Esophagus squamous epithelium (tissue), 5 donors: ENCODE data around the gene ALDH3B1. TPM values are rescaled to one million over a fixed set of nuclear protein-coding genes. Genes with fewer than 3 reads are reported as not detected.

Source experiments
- DNase-seq: peaks from one replicate; lab custom pipeline; 2025; lab: John Stamatoyannopoulos, UW
- H3K27ac ChIP-seq, 4 donors: fragments of 200-600 bp; sonication (generic); one replicate each; pipeline ENCODE4 v1.5.1; 2016 to 2019; ENCODE audit warnings: mild to moderate bottlenecking in 1 of 4
- H3K27me3 ChIP-seq, 4 donors: fragments of 200-600 bp; sonication (generic); 1 replicate in 3 of 4; 2 replicates in 1 of 4; pipeline versions ENCODE4 v1.5.1 to v1.6.0; 2017 to 2021; ENCODE audit warnings: antibody characterized with exemption in 1 of 4
- H3K36me3 ChIP-seq, 3 donors: fragments of 200-600 bp; sonication (generic); one replicate each; pipeline ENCODE4 v1.5.1; 2016 to 2019
- H3K4me1 ChIP-seq, 3 donors: fragments of 200-600 bp; sonication (generic); one replicate each; pipeline ENCODE4 v1.5.1; 2017 to 2019
- H3K4me3 ChIP-seq, 4 donors: fragments of 200-600 bp; sonication (generic); 1 replicate in 3 of 4; 2 replicates in 1 of 4; pipeline ENCODE4 v1.5.1; 2016 to 2019; ENCODE audit warnings: mild to moderate bottlenecking in 2 of 4, moderate library complexity in 1 of 4
- H3K9me3 ChIP-seq, 3 donors: fragments of 200-600 bp; sonication (generic); one replicate each; pipeline ENCODE4 v1.5.1; 2016 to 2019
- CTCF ChIP-seq, 6 experiments: fragments of 450-650 bp in 4 of 6; fragments of 200-600 bp in 2 of 6; sonication (generic) in 2 of 6; IDR thresholded peaks; one replicate each; pipeline ENCODE4 v1.5.1; 2016 to 2019; ENCODE audit warnings: antibody characterized with exemption in 6 of 6, mild to moderate bottlenecking in 4 of 6, moderate library complexity in 4 of 6
- POLR2A ChIP-seq, 4 donors: fragments of 450-650 bp; IDR thresholded peaks; one replicate each; pipeline ENCODE4 v1.6.1; 2017; ENCODE audit warnings: antibody characterized with exemption in 4 of 4, mild to moderate bottlenecking in 4 of 4, moderate library complexity in 3 of 4
- WGBS, 2 donors: methylation state at CpG; one replicate each; pipeline ENCODE4 v1.1.5; 2018; 5-methylcytosine and 5-hydroxymethylcytosine counted together
- intact Hi-C: fragments of 100-400 bp; cut with DNase I; formaldehyde crosslinking; loops from one replicate; pipeline ENCODE4 v1.15.0; 2022
- total RNA-seq, 4 donors: library from RNA; depleted of rRNA; stranded (reverse); fragments of >200 nt; gene quantifications; one replicate each; pipeline ENCODE4 v1.1.0, GENCODE V29; 2016
- donor health status: DM: yes; HTN: yes; CAD: no.

ALDH3B1 gene
- total RNA-seq, 4 donors from 2014 or later, result 1.6 to 15.7 (median 8.0) TPM

GRCh38 chr11:68012843-68013610 lies 2.9 kb downstream of the ALDH3B1 start:
- Histone ChIP-seq H3K4me1 (peaks cover 41 to 92% (median 60%) of the 10 kb centered on the region in 3 donors), H3K27ac (peak overlapping the region in 3 of 4 donors; percentile 80 to 95 (median 88)), H3K27me3 (no peaks in the 10 kb centered on the region), H3K9me3 (no peaks in the 10 kb centered on the region), H3K4me3 (no peak overlapping the region), H3K36me3 (no peaks in the 10 kb centered on the region)
- no peak for TF ChIP-seq POLR2A (IDR thresholded peaks at IDR 0.05)
- no peak for TF ChIP-seq CTCF (IDR thresholded peaks at IDR 0.05)
- DNase-seq, result no peak
- intact Hi-C loops, result no loop called here
- WGBS, 2 donors, result 67% methylated on average over 3 to 9 of the region's 16 CpGs

GRCh38 chr11:68013611-68014156 lies 3.6 kb downstream of the ALDH3B1 start:
- Histone ChIP-seq H3K27me3 (no peaks in the 10 kb centered on the region), H3K27ac (peak overlapping the region; percentile 80 to 95 (median 86)), H3K9me3 (no peaks in the 10 kb centered on the region), H3K36me3 (no peaks in the 10 kb centered on the region), H3K4me1 (peaks cover 37 to 92% (median 57%) of the 10 kb centered on the region in 3 donors), H3K4me3 (no peak overlapping the region)
- 80 to 86% methylated on average over 5 to 10 of the region's 14 CpGs for WGBS, 2 donors
- intact Hi-C loops, result no loop called here
- DNase-seq, result no peak
- TF ChIP-seq CTCF (IDR thresholded peaks at IDR 0.05) (no peak), POLR2A (IDR thresholded peaks at IDR 0.05) (no peak)

GRCh38 chr11:68014157-68014946 lies 4.2 kb downstream of the ALDH3B1 start:
- Histone ChIP-seq H3K36me3 (no peaks in the 10 kb centered on the region), H3K9me3 (no peaks in the 10 kb centered on the region), H3K4me1 (peaks cover 34 to 92% (median 51%) of the 10 kb centered on the region in 3 donors), H3K4me3 (peak overlapping the region in 1 of 4 donors; percentile 23), H3K27me3 (no peaks in the 10 kb centered on the region), H3K27ac (peak overlapping the region; percentile 80 to 95 (median 86))
- DNase-seq, result no peak
- WGBS, 2 donors, result 19 to 26% methylated on average over 8 to 12 of the region's 16 CpGs
- intact Hi-C loops, result no loop called here
- TF ChIP-seq POLR2A (IDR thresholded peaks at IDR 0.05) (peak in 1 of 4 donors; percentile 10), CTCF (IDR thresholded peaks at IDR 0.05) (no peak)

GRCh38 chr11:68014947-68015447 lies 4.9 kb downstream of the ALDH3B1 start:
- H3K4me1 ChIP-seq, result peaks cover 29 to 92% (median 46%) of the 10 kb centered on the region in 3 donors
- 88 to 100% methylated on average over 2 to 9 of the region's 19 CpGs for WGBS, 2 donors
- peak overlapping the region; percentile 80 to 95 (median 86) for H3K27ac ChIP-seq
- no peaks in the 10 kb centered on the region for H3K27me3 ChIP-seq
- DNase-seq, result no peak
- no peak overlapping the region for H3K4me3 ChIP-seq
- TF ChIP-seq POLR2A (IDR thresholded peaks at IDR 0.05), result no peak
- H3K36me3 ChIP-seq, result no peaks in the 10 kb centered on the region
- no peaks in the 10 kb centered on the region for H3K9me3 ChIP-seq
- intact Hi-C loops, result no loop called here

GRCh38 chr11:68015467-68015866 lies 5.3 kb downstream of the ALDH3B1 start:
- Histone ChIP-seq H3K9me3 (no peaks in the 10 kb centered on the region), H3K4me3 (no peak overlapping the region), H3K36me3 (no peaks in the 10 kb centered on the region), H3K4me1 (peaks cover 24 to 92% (median 41%) of the 10 kb centered on the region in 3 donors), H3K27ac (peak overlapping the region in 2 of 4 donors; percentile 80 to 88), H3K27me3 (no peaks in the 10 kb centered on the region)
- intact Hi-C loops, result no loop called here
- no peak for TF ChIP-seq POLR2A (IDR thresholded peaks at IDR 0.05)
- no peak for TF ChIP-seq CTCF (IDR thresholded peaks at IDR 0.05)
- 95 to 99% methylated on average over 4 to 8 of the region's 8 CpGs for WGBS, 2 donors
- no peak for DNase-seq
